GM23338 (cell line): ENCODE data around the gene B4GALT5. TPM values are rescaled to one million over a fixed set of nuclear protein-coding genes. Genes with fewer than 3 reads are reported as not detected.
"Not testable (repeated sequence)": the region's sequence is repeated elsewhere in the genome, so short reads cannot be mapped to it uniquely, and the experiment has no call there.

Experiments
- ATAC-seq: fragments of 200-7000 bp; cut with Tn5 transposase; 3 replicates; pipeline ENCODE4 v1.9.1; 2020
- DNase-seq: peaks from one replicate; pipeline ENCODE4 v3.0.0-alpha.2; 2015; ENCODE audit warnings: low spot score
- H2AFZ ChIP-seq: fragments of 200-600 bp; sonication (generic); 2 replicates; pipeline ENCODE4 v1.8.0; 2016; ENCODE audit warnings: antibody characterized with exemption, mild to moderate bottlenecking, moderate library complexity
- H3F3A ChIP-seq: fragments of 200-600 bp; sonication (generic); replicated peaks from 2 replicates; pipeline ENCODE4 v1.8.0; 2017; ENCODE audit warnings: antibody characterized with exemption, mixed run types, low read depth
- H3K27ac ChIP-seq: fragments of 200-600 bp; sonication (generic); 2 replicates; pipeline ENCODE4 v1.6.1; 2016; ENCODE audit warnings: low read depth
- H3K27me3 ChIP-seq: fragments of 200-600 bp; sonication (generic); 2 replicates; pipeline ENCODE4 v1.8.0; 2016; ENCODE audit warnings: mild to moderate bottlenecking, mixed run types, moderate library complexity; ENCODE audit not compliant: insufficient read depth
- H3K36me3 ChIP-seq: fragments of 200-600 bp; sonication (generic); 2 replicates; pipeline ENCODE4 v1.8.0; 2016; ENCODE audit warnings: mild to moderate bottlenecking; ENCODE audit not compliant: insufficient read depth
- H3K4me1 ChIP-seq: fragments of 200-600 bp; sonication (generic); 2 replicates; pipeline ENCODE4 v1.8.0; 2016; ENCODE audit warnings: mild to moderate bottlenecking, moderate library complexity; ENCODE audit not compliant: insufficient read depth
- H3K4me2 ChIP-seq: fragments of 200-600 bp; sonication (generic); 2 replicates; pipeline ENCODE4 v1.7.1; 2017; ENCODE audit warnings: mixed run types
- H3K4me3 ChIP-seq: fragments of 200-600 bp; sonication (generic); 2 replicates; pipeline ENCODE4 v1.6.1; 2016; ENCODE audit warnings: mixed run types
- H3K79me2 ChIP-seq: fragments of 200-600 bp; sonication (generic); replicated peaks from 2 replicates; pipeline ENCODE4 v1.8.0; 2017; ENCODE audit warnings: mild to moderate bottlenecking; ENCODE audit not compliant: insufficient read depth
- H3K9me2 ChIP-seq: fragments of 200-600 bp; sonication (generic); 2 replicates; pipeline ENCODE4 v1.8.0; 2017; ENCODE audit not compliant: insufficient read depth
- H4K20me1 ChIP-seq: fragments of 200-600 bp; sonication (generic); replicated peaks from 2 replicates; pipeline ENCODE4 v1.8.0; 2017; ENCODE audit warnings: mild to moderate bottlenecking; ENCODE audit not compliant: insufficient read depth
- H3K27ac Mint-ChIP-seq: 2 replicates; pipeline ENCODE4 v1.8.0; 2020; ENCODE audit warnings: inconsistent platforms, mild to moderate bottlenecking, moderate library complexity, mixed read lengths
- H3K27me3 Mint-ChIP-seq: 3 replicates; pipeline ENCODE4 v1.8.0; 2022; ENCODE audit warnings: low read depth, mild to moderate bottlenecking, moderate library complexity, mixed read lengths, inconsistent platforms; ENCODE audit not compliant: insufficient read depth, poor library complexity
- H3K36me3 Mint-ChIP-seq: 3 replicates; pipeline ENCODE4 v1.8.0; 2021; ENCODE audit warnings: low read depth, mild to moderate bottlenecking, inconsistent platforms, moderate library complexity, mixed read lengths
- H3K4me1 Mint-ChIP-seq: 3 replicates; pipeline ENCODE4 v1.8.0; 2020; ENCODE audit warnings: mild to moderate bottlenecking, inconsistent platforms, mixed read lengths
- H3K4me3 Mint-ChIP-seq: 3 replicates; pipeline ENCODE4 v1.8.0; 2021; ENCODE audit warnings: moderate library complexity, mild to moderate bottlenecking, inconsistent platforms, mixed read lengths
- H3K9me3 Mint-ChIP-seq: 3 replicates; pipeline ENCODE4 v1.8.0; 2020; ENCODE audit warnings: moderate library complexity, mild to moderate bottlenecking, inconsistent platforms, mixed read lengths
- CREB1 ChIP-seq: fragments of 250-450 bp; sonication (Bioruptor Pico); IDR thresholded peaks from 2 replicates; pipeline ENCODE4 v1.5.0; 2020; ENCODE audit warnings: low read depth, mild to moderate bottlenecking, moderate library complexity
- JUNB ChIP-seq: IDR thresholded peaks from one replicate; pipeline ENCODE4 v1.6.1; 2016; ENCODE audit warnings: antibody characterized with exemption; ENCODE audit not compliant: unreplicated experiment
- ZNF331 ChIP-seq: fragments of 250-450 bp; sonication (Bioruptor Pico); IDR thresholded peaks from 2 replicates; pipeline ENCODE4 v1.5.0; 2020; ENCODE audit warnings: low read depth, mild to moderate bottlenecking, moderate library complexity
- polyA plus RNA-seq: library from polyadenylated mRNA; unstranded; fragments of >200 nt; fragmentation: Nextera tagmentation; extraction: Ambion mirVana; gene quantifications from 2 replicates; pipeline ENCODE4 v1.2.1, GENCODE V29; 2016
- total RNA-seq: library from RNA; depleted of rRNA; stranded (reverse); fragments of >200 nt; shearing (Covaris generic); gene quantifications from 2 replicates; pipeline ENCODE4 v1.2.3, GENCODE V29; 2014
- TF ChIP-seq, protein P1 (sequence below): fragments of 250-450 bp; sonication (Bioruptor Pico); IDR thresholded peaks from 2 replicates; pipeline ENCODE4 v1.5.0; 2020; ENCODE audit warnings: mild to moderate bottlenecking, moderate library complexity

Gene B4GALT5
- total and polyA plus RNA-seq, 2 experiments from 2014 or later: 19.1 to 50.3 TPM

DNA sequence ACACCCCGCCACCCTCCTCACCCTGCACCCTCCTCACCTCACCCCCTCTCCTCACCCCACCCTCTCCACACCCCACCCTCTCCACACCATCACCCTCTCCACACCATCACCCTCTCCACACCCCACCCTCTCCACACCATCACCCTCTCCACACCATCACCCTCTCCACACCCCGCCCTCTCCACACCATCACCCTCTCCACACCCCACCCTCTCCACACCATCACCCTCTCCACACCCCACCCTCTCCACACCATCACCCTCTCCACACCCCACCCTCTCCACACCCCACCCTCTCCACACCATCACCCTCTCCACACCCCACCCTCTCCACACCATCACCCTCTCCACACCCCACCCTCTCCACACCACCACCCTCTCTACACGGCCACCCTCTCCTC lies 96.3 kb downstream of the B4GALT5 start:
- H3K9me3 Mint-ChIP-seq, H3K27ac ChIP-seq, H4K20me1 ChIP-seq, H3K4me3 Mint-ChIP-seq, H3K36me3 ChIP-seq, H3K27me3 ChIP-seq, H3K4me3 ChIP-seq, H3K4me2 ChIP-seq, H3K79me2 ChIP-seq, H3K4me1 Mint-ChIP-seq, H3F3A ChIP-seq, ATAC-seq, H3K27me3 Mint-ChIP-seq, H3K36me3 Mint-ChIP-seq, DNase-seq, H3K4me1 ChIP-seq, H2AFZ ChIP-seq, H3K27ac Mint-ChIP-seq, H3K9me2 ChIP-seq: not testable (repeated sequence)

DNA sequence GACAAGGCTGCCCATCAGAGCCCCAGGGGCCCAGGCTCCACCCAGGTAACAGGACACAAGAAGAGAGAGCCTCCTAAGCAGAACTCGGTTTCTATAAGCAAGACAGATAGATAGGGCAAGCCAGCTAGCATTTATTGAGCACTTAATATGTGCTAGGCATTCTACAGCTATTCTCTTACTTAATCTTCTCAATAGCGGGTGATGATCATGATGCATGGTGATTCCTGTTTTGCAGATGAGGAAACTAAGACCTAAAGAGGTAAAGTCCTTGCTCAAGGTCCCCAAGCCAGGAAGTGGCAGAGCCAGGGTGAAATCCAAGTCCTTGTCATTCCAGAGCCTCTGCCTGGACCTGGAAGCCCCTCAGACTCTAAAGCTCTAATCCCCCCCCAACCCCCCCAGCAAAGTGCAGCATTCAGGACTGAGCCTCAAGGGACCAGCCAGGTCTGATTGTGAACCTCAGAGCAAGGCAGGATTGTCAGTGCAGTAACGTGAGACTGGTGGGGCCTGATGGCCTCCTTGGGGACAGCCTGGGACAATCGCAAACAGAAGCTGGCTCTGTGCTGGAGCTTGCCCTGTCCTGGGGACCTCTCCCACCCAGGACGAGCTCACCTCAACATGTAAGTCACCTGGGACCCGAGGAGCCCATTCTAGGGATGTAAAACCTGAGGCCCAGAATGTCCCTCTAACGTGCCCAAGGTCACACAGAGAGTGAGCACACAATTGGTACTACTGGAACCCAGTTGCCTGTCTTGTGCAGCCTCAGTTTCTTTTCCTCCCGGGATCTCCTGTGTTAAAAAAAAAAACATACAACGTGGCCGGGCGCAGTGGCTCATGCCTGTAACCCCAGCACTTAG lies 97.3 kb downstream of the B4GALT5 start:
- Mint-ChIP-seq H3K27ac (no peak overlapping the region), H3K36me3 (no peaks in the 10 kb centered on the region), H3K4me3 (no peak overlapping the region), H3K9me3 (peaks cover 4% of the 10 kb centered on the region; the same call in 1 of the 3 replicates), H3K4me1 (no peaks in the 10 kb centered on the region), H3K27me3 (peaks cover 9% of the 10 kb centered on the region)
- Histone ChIP-seq H3K36me3 (no peaks in the 10 kb centered on the region), H2AFZ (no peak overlapping the region), H3F3A (no peaks in the 10 kb centered on the region), H4K20me1 (no peaks in the 10 kb centered on the region), H3K4me1 (no peaks in the 10 kb centered on the region), H3K9me2 (peaks cover 10% of the 10 kb centered on the region), H3K4me3 (no peak overlapping the region), H3K27me3 (no peaks in the 10 kb centered on the region), H3K4me2 (no peak overlapping the region), H3K79me2 (no peaks in the 10 kb centered on the region), H3K27ac (no peak overlapping the region)
- no peak for DNase-seq
- ATAC-seq: no peak
- TF ChIP-seq CREB1 (CRISPR knock-in tag) (no peak), ZNF331 (CRISPR knock-in tag) (no peak), JUNB (no peak)
- TF ChIP-seq, protein P1, sequence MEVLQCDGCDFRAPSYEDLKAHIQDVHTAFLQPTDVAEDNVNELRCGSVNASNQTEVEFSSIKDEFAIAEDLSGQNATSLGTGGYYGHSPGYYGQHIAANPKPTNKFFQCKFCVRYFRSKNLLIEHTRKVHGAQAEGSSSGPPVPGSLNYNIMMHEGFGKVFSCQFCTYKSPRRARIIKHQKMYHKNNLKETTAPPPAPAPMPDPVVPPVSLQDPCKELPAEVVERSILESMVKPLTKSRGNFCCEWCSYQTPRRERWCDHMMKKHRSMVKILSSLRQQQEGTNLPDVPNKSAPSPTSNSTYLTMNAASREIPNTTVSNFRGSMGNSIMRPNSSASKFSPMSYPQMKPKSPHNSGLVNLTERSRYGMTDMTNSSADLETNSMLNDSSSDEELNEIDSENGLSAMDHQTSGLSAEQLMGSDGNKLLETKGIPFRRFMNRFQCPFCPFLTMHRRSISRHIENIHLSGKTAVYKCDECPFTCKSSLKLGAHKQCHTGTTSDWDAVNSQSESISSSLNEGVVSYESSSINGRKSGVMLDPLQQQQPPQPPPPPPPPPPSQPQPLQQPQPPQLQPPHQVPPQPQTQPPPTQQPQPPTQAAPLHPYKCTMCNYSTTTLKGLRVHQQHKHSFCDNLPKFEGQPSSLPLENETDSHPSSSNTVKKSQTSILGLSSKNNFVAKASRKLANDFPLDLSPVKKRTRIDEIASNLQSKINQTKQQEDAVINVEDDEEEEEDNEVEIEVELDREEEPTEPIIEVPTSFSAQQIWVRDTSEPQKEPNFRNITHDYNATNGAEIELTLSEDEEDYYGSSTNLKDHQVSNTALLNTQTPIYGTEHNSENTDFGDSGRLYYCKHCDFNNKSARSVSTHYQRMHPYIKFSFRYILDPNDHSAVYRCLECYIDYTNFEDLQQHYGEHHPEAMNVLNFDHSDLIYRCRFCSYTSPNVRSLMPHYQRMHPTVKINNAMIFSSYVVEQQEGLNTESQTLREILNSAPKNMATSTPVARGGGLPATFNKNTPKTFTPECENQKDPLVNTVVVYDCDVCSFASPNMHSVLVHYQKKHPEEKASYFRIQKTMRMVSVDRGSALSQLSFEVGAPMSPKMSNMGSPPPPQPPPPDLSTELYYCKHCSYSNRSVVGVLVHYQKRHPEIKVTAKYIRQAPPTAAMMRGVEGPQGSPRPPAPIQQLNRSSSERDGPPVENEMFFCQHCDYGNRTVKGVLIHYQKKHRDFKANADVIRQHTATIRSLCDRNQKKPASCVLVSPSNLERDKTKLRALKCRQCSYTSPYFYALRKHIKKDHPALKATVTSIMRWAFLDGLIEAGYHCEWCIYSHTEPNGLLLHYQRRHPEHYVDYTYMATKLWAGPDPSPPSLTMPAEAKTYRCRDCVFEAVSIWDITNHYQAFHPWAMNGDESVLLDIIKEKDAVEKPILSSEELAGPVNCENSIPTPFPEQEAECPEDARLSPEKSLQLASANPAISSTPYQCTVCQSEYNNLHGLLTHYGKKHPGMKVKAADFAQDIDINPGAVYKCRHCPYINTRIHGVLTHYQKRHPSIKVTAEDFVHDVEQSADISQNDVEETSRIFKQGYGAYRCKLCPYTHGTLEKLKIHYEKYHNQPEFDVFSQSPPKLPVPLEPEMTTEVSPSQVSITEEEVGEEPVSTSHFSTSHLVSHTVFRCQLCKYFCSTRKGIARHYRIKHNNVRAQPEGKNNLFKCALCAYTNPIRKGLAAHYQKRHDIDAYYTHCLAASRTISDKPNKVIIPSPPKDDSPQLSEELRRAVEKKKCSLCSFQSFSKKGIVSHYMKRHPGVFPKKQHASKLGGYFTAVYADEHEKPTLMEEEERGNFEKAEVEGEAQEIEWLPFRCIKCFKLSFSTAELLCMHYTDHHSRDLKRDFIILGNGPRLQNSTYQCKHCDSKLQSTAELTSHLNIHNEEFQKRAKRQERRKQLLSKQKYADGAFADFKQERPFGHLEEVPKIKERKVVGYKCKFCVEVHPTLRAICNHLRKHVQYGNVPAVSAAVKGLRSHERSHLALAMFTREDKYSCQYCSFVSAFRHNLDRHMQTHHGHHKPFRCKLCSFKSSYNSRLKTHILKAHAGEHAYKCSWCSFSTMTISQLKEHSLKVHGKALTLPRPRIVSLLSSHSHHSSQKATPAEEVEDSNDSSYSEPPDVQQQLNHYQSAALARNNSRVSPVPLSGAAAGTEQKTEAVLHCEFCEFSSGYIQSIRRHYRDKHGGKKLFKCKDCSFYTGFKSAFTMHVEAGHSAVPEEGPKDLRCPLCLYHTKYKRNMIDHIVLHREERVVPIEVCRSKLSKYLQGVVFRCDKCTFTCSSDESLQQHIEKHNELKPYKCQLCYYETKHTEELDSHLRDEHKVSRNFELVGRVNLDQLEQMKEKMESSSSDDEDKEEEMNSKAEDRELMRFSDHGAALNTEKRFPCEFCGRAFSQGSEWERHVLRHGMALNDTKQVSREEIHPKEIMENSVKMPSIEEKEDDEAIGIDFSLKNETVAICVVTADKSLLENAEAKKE (CRISPR knock-in tag): no peak
